Measurements from ENCODE around the gene PBX1.
"Not testable (repeated sequence)": the region's sequence is repeated elsewhere in the genome, so short reads cannot be mapped to it uniquely, and the experiment has no call there.

PBX1 gene

DNA sequence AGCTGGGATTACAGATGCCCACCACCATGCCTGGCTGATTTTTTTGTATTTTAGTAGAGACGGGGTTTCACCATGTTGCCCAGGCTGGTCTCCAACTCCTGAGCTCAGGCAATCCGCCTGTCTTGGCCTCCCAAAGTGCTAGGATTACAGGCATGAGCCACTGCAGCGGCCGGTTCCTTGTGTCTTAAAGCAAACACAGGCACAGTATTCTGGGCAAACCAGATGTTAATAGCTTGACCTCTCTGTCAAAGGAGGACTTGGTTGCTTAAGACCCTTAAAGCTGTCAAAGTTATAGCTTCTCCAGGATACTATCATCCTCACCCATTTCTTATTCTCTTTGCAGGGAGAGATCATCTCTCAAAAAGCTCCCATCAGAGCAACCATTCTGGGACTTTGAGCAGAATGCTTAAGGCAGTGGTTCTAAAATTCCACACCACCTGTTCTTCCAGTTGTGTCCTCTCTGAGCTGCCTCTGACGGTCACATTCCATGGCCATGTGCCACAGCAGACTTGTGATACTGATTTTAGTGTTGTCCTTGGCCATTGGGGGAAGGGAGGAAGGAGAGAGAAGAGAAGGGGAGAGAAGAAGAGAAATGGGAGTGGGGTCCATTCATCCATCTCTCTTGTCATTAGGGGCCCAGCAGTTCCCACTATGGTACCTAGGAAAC, 81.8 kb downstream of the PBX1 start:
- DNase-seq (ENCODE audit: low read depth) = no peak

GRCh38 chr1:164641353-164641730, 82.4 kb downstream of the PBX1 start:
- DNase-seq (ENCODE audit: low read depth) = no peak

DNA sequence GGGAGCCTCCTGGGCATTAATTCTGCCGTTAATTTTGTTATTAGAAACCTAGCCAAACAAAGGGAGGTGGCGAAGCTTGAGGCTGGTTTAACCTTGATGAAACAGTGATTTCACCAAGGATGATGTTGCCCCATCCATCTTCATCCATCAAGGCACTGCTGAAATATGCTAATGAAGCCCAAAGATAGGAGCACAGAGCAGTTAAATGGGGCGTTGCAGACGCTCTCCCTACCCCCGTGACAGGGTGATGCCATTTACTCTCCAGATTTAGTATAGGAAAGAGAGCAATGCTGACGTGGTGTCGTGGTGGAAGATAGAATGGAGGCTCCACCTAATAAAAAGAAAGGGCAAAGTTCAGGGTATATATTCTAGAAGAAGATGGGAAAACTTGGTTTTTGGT, 84.0 kb downstream of the PBX1 start:
- no peak for DNase-seq (ENCODE audit: low read depth)

- no peak for DNase-seq (ENCODE audit: low read depth)
Observed at GRCh38 chr1:164644268-164644667, 85.3 kb downstream of the PBX1 start.

DNA sequence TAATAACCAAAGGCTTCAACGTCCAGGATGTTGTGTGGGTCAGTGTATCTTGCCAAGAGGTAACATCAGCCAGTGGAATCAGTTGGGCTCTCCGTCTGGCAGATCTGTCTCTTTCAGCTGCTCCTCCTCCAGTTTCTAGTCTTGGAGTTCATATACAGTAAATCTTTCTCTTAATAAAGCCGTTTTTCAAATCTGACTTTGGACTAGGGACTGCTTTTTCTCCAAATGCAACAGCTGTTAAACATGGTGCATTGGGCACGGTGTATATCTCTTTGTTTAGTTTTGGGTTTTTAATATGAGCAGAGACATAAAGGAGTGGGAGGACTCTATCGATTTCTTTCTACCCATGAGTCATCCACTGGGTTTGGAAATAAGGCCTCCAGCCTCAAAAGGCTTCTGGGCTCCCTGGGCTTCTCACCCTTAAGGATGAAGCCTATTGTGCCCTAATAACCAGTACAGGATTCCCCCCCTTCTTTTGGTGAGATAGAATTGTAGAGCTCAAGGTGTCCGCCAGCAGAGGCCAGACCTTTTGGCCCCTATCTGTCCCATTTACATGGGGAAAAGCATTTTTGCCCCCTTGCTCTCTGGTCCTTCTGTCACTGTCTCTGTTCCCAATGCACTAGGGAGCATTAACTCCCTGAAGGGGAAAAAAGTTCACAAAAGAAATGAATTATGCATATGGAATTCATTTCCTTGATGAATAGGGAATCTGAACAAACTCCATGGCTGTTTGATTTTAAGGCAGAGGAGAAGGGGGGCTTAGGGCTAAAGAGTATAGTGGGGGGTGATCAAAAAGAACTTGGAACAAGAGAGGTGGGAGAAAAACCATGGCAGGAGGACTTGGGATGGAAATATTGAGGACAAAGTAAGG, 86.0 kb downstream of the PBX1 start:
- no peak for DNase-seq (ENCODE audit: low read depth)

DNA sequence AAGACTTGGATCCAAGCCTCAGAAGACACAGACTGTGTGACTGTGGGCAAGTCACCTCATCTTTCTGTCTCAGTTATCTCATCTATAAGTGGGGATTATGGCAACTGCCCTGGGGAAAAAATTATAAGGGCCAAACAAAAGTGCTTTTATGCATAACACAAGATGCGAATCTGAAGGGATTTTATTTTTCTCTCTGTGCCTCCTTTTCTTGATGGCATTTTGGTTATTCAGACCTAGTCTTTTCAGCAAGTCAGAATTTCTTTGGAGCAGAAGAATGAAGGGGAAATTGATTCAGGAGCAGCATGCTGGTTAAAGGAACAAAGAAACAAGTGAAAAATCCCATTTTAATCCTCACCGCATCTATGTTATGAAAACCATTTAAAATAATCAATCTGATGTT, 86.9 kb downstream of the PBX1 start:
- DNase-seq (ENCODE audit: low read depth) = no peak

GRCh38 chr1:164647211-164647610, 88.2 kb downstream of the PBX1 start:
- no peak for DNase-seq (ENCODE audit: low read depth)

GRCh38 chr1:164648636-164649035, 89.7 kb downstream of the PBX1 start:
- no peak for DNase-seq (ENCODE audit: low read depth)

- no peak for DNase-seq (ENCODE audit: low read depth)
Observed at GRCh38 chr1:164649146-164649545, 90.2 kb downstream of the PBX1 start.

DNA sequence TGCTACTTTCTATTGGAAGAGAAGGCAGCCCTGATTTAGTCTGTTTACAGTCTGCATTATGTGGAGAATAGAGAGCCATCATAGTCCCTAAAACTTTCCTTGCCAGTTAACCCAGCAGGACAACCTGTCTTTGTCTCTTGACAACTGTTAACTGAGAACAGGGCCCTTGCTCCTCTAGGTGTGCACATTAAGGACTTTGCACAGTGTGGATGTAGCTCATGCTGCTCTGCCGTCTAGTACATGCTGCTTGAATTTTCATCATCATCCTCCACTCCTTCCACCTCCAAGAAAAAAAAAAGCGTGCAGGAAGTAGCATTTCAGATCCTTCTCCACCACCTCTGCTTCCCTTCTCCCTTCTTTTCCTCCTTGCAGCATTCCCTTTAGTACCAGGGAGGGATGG, 91.5 kb downstream of the PBX1 start:
- DNase-seq (ENCODE audit: low read depth) = no peak

DNA sequence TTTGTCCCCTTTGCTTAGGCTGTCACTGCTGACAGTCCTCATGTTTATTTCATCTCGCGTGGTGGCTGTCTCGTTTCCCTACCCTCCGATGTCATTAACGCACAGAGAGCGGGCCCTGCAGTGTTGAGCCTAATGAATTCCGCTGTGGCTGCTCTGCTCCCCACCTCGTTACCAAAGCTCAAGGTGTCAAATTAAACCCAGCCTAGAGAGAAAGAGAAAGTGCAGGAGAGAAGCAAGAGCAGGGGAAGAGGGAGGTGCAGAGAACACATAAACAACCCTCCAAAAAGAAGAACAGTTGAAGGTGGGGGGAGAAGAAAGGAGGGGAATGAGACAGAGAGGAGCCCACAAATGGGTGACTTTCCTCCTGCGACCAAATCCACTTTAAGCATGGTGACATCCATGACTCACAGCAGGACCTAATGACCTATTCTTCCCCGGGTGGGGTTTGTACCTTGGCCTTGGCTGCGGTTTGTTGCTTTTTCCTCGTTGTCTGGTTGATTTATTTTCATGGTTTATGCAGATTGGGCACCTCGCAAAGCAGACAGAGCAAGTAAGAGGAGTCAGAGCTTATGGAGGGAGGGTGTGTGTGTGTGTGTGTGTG, 92.5 kb downstream of the PBX1 start:
- no peak for DNase-seq (ENCODE audit: low read depth)

DNA sequence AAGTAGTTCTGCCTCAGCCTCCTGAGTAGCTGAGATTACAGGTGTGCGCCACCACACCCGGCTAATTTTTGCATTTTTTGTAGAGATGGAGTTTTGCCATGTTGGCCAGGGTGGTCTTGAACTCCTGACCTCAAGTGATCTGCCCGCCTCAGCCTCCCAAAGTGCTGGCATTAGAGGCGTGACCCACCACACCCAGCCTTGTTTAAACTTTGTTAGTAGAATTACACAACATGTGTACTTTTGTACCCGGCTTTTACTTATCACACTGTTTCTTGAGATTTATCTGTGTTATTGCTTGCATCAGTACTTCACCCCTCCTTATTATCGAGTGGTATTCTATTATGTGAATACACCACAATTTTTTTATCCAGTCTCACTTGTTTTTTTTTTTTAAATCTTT, 94.0 kb downstream of the PBX1 start:
- not testable (repeated sequence) for DNase-seq (ENCODE audit: low read depth)

GRCh38 chr1:164653705-164654104, 94.7 kb downstream of the PBX1 start:
- no peak for DNase-seq (ENCODE audit: low read depth)

DNA sequence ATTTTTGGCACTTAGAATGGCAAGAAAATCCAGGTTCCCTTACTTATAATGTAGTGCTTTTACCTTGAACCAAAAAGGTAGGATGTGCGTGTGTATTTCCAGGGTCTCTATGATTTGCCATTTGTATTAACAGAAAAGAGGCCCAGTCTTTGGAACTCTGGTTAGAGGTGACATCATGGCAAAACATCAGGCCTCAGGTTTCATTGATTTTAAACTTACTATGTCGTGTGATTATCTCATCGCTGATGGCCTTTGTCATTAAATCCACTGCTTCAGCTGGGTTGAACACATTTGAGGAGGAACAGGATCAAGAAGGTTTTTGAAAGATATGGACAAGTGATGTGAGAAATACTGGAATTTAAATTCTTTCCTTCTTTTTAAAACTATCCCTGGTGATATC, 95.2 kb downstream of the PBX1 start:
- no peak for DNase-seq (ENCODE audit: low read depth)

DNA sequence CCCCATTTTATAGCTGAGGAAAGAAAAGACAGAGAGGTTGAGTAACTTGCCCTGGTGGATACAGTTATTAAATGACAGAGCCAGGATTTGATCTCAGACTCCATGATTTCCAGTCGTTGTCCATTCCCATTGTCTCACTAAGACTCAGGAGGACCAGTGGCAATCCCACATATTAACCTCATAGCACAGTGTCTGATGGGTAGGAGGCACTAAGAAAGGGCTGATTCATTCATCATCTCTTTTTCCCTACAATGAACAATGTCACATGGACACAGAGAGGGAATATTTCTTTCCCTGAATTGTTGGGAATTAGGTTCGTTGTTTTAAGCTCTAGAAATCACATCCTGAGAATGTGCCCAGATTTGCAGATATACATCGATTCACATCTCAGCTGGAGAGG, 99.9 kb downstream of the PBX1 start:
- no peak for DNase-seq (ENCODE audit: low read depth)

GRCh38 chr1:164659621-164660411, 100.8 kb downstream of the PBX1 start:
- no peak for DNase-seq (ENCODE audit: low read depth)

- no peak for DNase-seq (ENCODE audit: low read depth)
Observed at GRCh38 chr1:164660412-164660772, 101.4 kb downstream of the PBX1 start.

- DNase-seq (ENCODE audit: low read depth) = no peak
Observed at GRCh38 chr1:164660775-164661174, 101.8 kb downstream of the PBX1 start.

GRCh38 chr1:164662462-164662861, 103.5 kb downstream of the PBX1 start:
- no peak for DNase-seq (ENCODE audit: low read depth)

- DNase-seq (ENCODE audit: low read depth) = no peak
Observed at GRCh38 chr1:164662955-164663354, 104.0 kb downstream of the PBX1 start.

DNA sequence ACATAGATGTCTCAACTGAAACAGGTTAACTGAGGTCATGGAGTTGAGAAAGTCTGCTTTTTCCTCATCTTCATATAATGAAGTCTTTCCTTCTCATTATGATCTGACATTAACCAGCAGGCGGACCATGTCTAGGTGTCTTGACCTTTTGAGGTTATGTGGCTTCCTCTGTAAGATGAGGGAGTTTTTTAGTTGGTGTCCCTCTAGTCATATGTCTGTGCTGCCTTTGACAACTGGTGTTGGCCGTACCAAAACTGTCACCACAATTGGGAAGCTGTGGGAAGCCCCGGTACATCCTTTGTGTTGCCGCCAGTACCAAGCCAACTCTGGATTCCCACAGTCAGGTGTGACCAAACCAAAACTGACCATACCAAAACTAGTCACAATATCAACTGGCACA, 105.1 kb downstream of the PBX1 start:
- DNase-seq (ENCODE audit: low read depth) = no peak

DNA sequence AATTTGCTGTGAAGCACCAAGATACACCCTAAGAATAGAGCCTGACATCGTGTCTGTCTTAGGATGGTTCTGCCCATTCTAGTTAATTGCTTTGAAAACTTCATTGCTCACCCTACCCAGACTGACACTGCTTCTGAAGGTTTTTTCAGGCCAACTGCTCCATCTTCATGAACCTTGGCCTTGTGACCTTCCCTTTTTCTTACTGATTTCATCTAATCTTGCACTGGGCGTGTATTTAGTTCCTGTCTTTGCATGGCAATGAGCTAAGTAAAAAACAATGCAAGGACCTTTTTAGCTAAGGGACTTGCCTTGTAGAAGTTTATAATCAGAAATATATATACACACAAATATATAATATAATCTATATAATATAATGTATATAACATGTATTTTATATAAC, 108.0 kb downstream of the PBX1 start:
- DNase-seq (ENCODE audit: low read depth) = no peak

DNA sequence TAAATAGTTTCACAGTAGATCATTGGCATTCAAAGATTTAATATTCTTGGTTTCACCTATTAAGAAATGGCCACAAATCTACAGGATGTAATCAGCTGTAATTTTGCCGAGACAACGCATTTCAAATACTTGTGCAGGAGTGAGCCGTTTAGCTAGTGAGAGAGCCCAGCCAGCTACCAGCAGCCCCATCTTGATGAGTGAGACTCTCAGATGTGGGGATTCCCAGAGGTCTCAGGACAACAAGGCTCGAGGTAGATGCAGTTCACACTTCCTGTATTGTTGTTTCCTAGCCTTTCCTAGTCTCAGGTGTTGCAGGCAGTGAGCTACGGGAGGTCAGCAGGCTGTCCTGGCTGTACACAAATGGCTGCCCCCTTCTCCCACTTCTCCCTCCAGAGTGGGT, 108.6 kb downstream of the PBX1 start:
- DNase-seq (ENCODE audit: low read depth) = no peak

Measured in stimulated activated CD4-positive, alpha-beta T cell treated with anti-CD3 and anti-CD28 coated beads, Interleukin-2, amount 100 ng/mL, for 4 hours (primary cell).